GM19455 (cell line): ENCODE data around the gene CNIH3.

Experiments used
- ATAC-seq: cut with Tn5 transposase; IDR thresholded peaks from one replicate; pipeline ENCODE4 v1.9.1; 2021; ENCODE audit not compliant: unreplicated experiment

Gene CNIH3

GRCh38 chr1:224640587-224640986 lies 24.5 kb downstream of the CNIH3 start:
- ATAC-seq: no peak

- ATAC-seq: no peak
These were observed 24.9 kb downstream of the CNIH3 start for GRCh38 chr1:224641030-224641429.

- ATAC-seq: no peak
These were observed 27.5 kb downstream of the CNIH3 start for GRCh38 chr1:224643653-224644052.

GRCh38 chr1:224644553-224645154 lies 28.5 kb downstream of the CNIH3 start:
- ATAC-seq: peak; percentile 67

GRCh38 chr1:224647449-224647848 lies 31.3 kb downstream of the CNIH3 start:
- ATAC-seq: no peak

GRCh38 chr1:224650290-224650689 lies 34.2 kb downstream of the CNIH3 start:
- ATAC-seq: no peak

- no peak for ATAC-seq
These were observed 35.1 kb downstream of the CNIH3 start for GRCh38 chr1:224651188-224651587.

- no peak for ATAC-seq
These were observed 40.3 kb downstream of the CNIH3 start for GRCh38 chr1:224656392-224656791.

- ATAC-seq: no peak
These were observed 44.0 kb downstream of the CNIH3 start for GRCh38 chr1:224660074-224660473.

- ATAC-seq: no peak
These were observed 46.8 kb downstream of the CNIH3 start for GRCh38 chr1:224662870-224663269.

- no peak for ATAC-seq
These were observed 48.9 kb downstream of the CNIH3 start for GRCh38 chr1:224665016-224665415.

GRCh38 chr1:224666078-224666477 lies 50.0 kb downstream of the CNIH3 start:
- ATAC-seq: no peak

- no peak for ATAC-seq
These were observed 50.8 kb downstream of the CNIH3 start for GRCh38 chr1:224666913-224667312.

GRCh38 chr1:224668984-224669383 lies 52.9 kb downstream of the CNIH3 start:
- no peak for ATAC-seq

GRCh38 chr1:224669403-224669802 lies 53.3 kb downstream of the CNIH3 start:
- ATAC-seq: no peak

GRCh38 chr1:224670506-224670905 lies 54.4 kb downstream of the CNIH3 start:
- ATAC-seq: no peak

- ATAC-seq: no peak
These were observed 55.0 kb downstream of the CNIH3 start for GRCh38 chr1:224671076-224671475.

- ATAC-seq: no peak
These were observed 57.0 kb downstream of the CNIH3 start for GRCh38 chr1:224673141-224673540.

- ATAC-seq: no peak
These were observed 59.5 kb downstream of the CNIH3 start for GRCh38 chr1:224675590-224675989.

- no peak for ATAC-seq
These were observed 60.4 kb downstream of the CNIH3 start for GRCh38 chr1:224676551-224676950.

- ATAC-seq: no peak
These were observed 62.1 kb downstream of the CNIH3 start for GRCh38 chr1:224678168-224678567.

GRCh38 chr1:224679606-224680005 lies 63.5 kb downstream of the CNIH3 start:
- no peak for ATAC-seq

- ATAC-seq: no peak
These were observed 65.7 kb downstream of the CNIH3 start for GRCh38 chr1:224681816-224682215.
